ENCODE results near the gene ALAS1.

Gene ALAS1

DNA sequence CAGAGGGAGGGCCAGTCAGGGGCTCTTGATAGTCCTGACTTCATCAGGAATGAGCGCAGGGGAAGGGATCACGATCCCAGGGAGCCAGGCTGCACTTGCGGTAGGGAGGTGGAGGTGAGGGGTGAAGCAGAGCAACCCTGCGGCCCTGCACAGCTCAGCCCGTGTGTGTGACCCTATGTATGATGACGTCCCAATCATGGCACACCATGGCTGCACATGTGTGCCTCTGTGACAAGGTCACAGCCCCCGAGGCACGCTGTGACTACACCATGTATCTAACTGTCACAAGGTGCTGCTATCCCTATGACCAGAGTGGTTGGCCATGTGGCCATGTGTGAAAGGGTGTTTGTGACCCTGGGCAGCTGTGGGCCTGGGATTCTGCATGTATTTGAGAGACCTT is 13.3 kb upstream of the ALAS1 start:
- no peak overlapping the region for H3K4me3 ChIP-seq (ENCODE audit: low read depth, low read length)
- TF ChIP-seq CTCF (IDR thresholded peaks at IDR 0.05; ENCODE audit: low read depth, low read length, missing control alignments), result no peak
- no peak for DNase-seq (ENCODE audit: low read depth)

- DNase-seq (ENCODE audit: low read depth), result no peak
- no peak overlapping the region for H3K4me3 ChIP-seq (ENCODE audit: low read depth, low read length)
- no peak for TF ChIP-seq CTCF (IDR thresholded peaks at IDR 0.05; ENCODE audit: low read depth, low read length, missing control alignments)
Observed at GRCh38 chr3:52185311-52185710, 12.6 kb upstream of the ALAS1 start.

GRCh38 chr3:52185837-52186236 is 12.1 kb upstream of the ALAS1 start:
- DNase-seq (ENCODE audit: low read depth), result no peak
- TF ChIP-seq CTCF (IDR thresholded peaks at IDR 0.05; ENCODE audit: low read depth, low read length, missing control alignments), result no peak
- H3K4me3 ChIP-seq (ENCODE audit: low read depth, low read length), result no peak overlapping the region

DNA sequence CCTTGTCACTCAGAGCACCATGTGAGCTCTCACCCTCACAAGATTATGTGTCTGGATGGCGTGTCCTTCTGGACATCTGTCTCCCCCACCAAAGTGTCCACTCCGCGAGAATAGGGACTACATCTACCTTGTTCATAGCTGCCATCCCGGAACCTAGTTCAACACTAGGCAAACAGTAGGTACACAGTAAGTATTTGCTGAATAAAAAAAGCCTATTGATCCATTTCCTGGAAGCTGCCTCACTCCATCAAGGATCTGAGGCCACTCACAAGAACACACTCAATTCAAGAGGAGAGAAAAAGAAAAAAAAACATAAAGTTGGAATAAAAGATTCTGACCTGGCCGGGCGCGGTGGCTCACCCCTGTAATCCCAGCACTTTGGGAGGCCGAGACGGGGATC is 11.2 kb upstream of the ALAS1 start:
- no peak for TF ChIP-seq CTCF (IDR thresholded peaks at IDR 0.05; ENCODE audit: low read depth, low read length, missing control alignments)
- no peak for DNase-seq (ENCODE audit: low read depth)
- H3K4me3 ChIP-seq (ENCODE audit: low read depth, low read length), result no peak overlapping the region

- no peak for TF ChIP-seq CTCF (IDR thresholded peaks at IDR 0.05; ENCODE audit: low read depth, low read length, missing control alignments)
- H3K4me3 ChIP-seq (ENCODE audit: low read depth, low read length), result no peak overlapping the region
- no peak for DNase-seq (ENCODE audit: low read depth)
Observed at GRCh38 chr3:52188556-52188955, 9.4 kb upstream of the ALAS1 start.

GRCh38 chr3:52190294-52191074 is 7.5 kb upstream of the ALAS1 start:
- DNase-seq (ENCODE audit: low read depth), result no peak
- no peak overlapping the region for H3K4me3 ChIP-seq (ENCODE audit: low read depth, low read length)
- TF ChIP-seq CTCF (IDR thresholded peaks at IDR 0.05; ENCODE audit: low read depth, low read length, missing control alignments), result no peak

DNA sequence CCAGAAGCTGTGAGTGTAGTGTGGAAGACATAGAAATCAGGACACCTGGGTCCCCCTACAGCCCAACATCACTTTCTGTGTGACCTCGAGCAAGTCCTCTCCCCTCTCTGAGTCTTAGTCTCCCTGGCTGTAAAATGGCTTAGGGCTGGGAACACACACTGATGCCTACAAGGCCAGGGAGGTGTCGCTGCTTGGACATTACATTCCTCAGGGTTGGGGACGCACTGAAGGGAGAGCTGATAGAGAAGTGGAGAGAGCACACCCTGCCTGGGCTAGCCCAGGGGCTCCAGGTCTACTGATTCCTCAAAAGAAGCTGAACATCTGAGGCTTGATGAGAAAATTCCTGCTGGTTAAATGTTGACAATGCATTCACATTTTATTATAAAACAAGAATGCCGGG is 6.3 kb upstream of the ALAS1 start:
- TF ChIP-seq CTCF (IDR thresholded peaks at IDR 0.05; ENCODE audit: low read depth, low read length, missing control alignments), result no peak
- no peak overlapping the region for H3K4me3 ChIP-seq (ENCODE audit: low read depth, low read length)
- no peak for DNase-seq (ENCODE audit: low read depth)

Measured in GM12864 (cell line).